NCI-H345 treated with DMSO at 0.1 percent for 48 hours (cell line): ENCODE data around the gene FTCD.
"Not testable (repeated sequence)": the region's sequence is repeated elsewhere in the genome, so short reads cannot be mapped to it uniquely, and the experiment has no call there.

Source experiments
- DNase-seq: peaks from one replicate; lab custom pipeline; 2025; ENCODE audit not compliant: unreplicated experiment; lab: John Stamatoyannopoulos, UW

FTCD gene

GRCh38 chr21:46154155-46154954 lies 1.0 kb downstream of the FTCD start:
- DNase-seq = no peak

GRCh38 chr21:46153247-46154154 lies 1.9 kb downstream of the FTCD start:
- DNase-seq = peak; percentile 15

- no peak for DNase-seq
Observed at GRCh38 chr21:46152927-46153246, 2.5 kb downstream of the FTCD start.

DNA sequence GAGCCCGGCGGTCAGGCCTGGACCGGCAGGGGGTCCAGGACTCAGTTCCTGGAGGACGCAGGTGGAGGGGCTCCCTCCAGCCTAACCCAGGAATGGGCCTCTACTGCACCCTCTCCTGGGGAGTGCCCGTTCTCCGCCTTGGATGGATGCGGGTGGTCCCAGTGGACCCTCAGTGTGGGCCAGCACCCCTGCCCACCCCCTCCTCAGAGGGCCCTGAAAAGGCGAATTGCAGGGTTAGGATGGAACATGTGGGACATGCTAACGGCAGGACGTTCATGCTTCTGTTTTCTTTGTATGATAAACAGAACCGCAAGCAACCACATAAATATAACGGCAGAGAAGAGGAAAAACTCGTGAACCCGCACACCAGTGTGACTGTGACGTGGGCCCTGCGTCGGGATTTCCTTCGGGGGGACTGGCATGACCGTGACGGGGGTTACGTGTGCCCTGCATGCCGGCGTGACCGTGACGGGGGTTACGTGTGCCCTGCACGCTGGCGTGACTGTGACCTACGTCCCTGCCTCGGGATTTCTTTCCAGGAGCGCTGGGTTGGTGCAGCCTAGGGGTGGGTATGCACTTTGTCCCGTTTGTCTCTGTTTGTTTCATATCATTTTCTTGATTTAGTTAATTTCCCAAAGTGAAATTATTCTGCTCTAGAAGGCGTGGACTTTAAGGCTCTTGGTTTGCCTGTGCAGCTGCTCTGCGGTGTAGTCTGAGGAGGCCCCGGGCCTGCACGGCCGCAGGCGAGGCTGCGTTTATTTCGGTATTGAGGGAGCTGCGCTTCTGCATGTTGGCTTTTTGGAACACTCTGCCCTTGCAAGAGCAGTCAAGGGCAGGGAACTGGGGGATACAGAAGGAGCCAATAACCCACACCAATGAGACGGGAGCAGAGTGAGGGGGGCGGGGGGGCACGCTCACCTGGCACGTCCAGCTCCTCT lies 3.1 kb downstream of the FTCD start:
- no peak for DNase-seq

- DNase-seq = no peak
Observed at GRCh38 chr21:46151261-46151988, 4.0 kb downstream of the FTCD start.

- DNase-seq = no peak
Observed at GRCh38 chr21:46150491-46151121, 4.8 kb downstream of the FTCD start.

DNA sequence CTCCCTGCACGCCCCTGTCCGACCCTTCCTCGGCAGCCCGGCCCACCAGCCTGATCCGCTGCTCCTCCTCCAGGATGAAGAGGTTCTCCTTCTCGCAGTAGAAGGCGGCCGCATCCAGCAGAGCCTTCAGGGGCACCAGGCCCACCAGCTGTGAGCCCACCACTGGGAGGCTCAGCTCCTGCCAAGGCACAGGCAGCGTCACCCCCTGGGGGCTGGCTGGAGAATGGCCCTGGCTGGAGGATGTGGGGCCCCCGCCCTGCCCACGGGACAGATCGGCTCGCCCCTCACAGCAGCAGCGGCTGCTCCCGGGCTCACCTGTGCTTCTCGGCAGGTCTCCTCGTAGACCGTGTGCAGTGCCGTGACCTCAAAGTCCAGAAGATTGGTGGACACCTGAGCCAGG lies 5.3 kb downstream of the FTCD start:
- no peak for DNase-seq

DNA sequence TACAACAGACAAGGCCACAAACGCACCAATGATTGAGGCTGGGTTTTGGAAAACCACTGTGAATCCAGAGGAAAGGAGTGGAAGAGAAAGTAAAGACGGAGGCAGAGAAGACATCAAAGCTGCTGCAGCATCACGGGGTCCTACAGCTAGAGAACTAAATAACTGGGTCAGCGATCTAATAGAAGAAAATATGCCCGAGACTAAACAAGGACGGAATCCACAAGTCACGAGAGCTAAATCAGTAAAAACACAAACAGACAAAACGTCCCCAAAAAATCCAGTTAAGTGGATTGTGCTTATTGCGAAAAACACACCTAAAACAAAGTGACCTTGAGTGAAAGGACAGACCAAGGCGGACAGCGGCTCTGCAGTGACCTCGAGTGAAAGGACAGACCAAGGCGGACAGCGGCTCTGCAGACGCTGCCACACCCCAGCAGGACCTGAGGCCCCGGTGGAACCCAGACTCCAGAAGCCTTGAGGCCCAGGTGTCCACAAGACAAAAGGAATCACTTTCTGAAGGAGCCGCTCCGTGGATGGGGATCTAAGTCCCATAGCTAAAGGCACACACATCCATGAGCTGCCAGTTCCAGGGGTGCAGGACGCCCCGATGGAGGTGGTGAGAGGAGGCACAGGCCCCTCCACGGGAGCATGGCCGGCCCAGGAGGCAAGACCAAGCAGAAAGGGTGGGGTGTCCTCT lies 6.0 kb downstream of the FTCD start:
- no peak for DNase-seq

GRCh38 chr21:46148106-46148505 lies 7.3 kb downstream of the FTCD start:
- DNase-seq = no peak

DNA sequence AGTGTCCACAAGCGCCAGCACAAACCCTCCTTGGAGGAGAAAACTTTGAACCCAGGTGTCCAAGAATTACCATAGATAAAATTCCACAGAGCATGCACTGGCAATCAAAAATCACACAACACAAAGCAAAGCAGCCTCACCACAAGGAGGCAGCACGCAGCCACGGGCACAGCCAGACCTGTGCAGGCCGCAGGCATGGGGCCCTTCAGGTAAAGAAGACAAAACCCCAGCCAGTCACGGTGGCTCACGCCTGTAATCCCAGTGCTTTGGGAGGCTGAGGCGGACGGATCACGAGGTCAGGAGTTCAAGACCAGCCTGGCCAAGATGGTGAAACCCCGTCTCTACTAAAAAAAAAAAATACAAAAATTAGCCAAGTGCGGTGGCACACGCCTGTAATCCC lies 8.0 kb downstream of the FTCD start:
- DNase-seq = not testable (repeated sequence)

DNA sequence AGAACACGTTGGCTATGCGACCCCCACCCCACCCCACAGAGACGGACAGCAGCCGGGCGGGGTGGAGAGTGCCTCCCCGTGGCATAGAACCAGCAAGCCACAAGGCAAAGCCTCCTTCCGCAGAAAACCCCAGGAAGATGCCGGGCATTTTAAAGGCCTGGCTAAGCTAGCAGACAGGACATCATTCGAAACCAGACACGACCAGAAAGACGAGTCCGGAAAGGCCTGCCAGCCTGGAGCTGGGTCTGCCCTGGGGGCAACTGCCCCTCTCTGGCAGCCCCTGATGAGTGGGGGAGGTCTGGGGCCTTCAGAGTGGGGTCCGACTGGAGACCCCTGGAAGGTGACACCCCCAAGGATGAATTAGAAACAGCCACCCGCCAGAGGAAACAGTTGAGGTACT lies 8.5 kb downstream of the FTCD start:
- no peak for DNase-seq

- no peak for DNase-seq
Observed at GRCh38 chr21:46145840-46146691, 9.3 kb downstream of the FTCD start.

DNA sequence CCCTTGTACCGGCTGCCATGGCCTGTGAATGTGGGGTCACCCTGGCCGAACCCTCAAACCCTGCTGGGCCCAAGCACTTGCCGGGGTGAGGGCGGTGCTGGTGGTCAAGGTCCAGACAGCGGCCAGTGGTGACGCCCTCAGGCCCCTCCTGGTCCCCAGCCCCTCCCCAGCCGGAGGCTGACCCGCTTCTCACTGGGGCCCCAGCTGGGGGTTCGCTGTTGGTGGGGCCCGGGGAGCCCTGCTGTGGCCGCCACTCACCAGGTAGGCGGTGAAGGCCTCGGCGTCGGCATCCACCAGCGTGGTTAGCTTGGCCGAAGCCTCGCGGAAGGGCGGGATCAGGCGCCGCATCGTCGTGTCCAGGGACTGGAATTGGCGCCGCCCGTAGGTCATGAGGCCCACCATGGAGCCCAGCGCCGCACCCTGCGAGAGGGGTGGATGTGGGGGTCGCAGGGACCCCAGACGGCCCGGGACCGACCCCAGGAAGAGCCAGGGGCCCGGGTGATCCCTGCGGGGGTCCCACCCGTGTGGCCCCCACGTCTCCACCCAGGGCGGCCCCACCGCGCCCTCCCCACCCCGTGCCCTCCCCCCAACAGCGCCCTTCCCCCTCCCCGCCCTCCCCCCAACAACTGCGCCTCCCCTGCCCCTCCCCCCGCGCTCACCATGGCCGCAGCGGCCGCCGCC lies 10.1 kb downstream of the FTCD start:
- DNase-seq = no peak

GRCh38 chr21:46144464-46145070 lies 10.8 kb downstream of the FTCD start:
- no peak for DNase-seq

DNA sequence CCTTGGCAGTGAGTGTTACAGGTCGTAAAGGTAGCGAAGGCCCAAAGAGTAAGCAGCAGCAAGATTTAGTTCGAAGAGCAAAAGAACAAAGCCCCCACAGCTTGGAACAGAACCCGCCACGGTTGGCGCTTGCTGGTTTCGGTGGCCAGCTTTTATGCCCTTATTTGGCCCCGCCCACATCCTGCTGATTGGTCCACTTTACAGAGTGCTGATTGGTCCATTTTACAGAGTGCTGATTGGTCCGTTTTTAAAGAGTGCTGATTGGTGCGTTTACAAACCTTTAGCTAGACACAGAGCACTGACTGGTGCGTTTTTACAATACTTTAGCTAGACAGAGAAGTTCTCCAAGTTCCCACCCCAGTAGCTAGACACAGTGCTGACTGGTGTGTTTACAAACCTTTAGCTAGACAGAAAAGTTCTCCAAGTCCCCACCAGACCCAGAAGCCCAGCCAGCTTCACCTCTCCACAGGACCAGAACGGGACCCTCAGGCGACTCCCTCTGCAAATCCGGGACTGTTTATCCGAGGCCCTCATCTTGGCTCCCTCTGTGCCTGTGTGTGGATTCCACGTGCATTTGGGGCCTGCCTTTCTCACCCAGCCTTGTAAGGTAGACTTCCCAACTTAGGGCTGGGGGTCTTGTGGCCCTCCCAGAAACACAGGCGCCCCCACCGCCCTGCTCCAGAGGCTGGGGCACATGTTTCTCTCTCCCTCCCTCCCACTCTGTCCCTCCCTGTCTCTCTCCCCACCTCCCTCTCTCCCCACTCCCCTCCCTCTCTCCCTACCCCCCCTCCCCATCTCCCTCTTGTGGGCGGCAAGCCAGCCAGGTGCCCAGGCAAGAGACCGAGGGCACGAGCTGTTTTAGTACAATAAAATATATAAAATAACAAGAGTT lies 12.6 kb downstream of the FTCD start:
- DNase-seq = no peak

DNA sequence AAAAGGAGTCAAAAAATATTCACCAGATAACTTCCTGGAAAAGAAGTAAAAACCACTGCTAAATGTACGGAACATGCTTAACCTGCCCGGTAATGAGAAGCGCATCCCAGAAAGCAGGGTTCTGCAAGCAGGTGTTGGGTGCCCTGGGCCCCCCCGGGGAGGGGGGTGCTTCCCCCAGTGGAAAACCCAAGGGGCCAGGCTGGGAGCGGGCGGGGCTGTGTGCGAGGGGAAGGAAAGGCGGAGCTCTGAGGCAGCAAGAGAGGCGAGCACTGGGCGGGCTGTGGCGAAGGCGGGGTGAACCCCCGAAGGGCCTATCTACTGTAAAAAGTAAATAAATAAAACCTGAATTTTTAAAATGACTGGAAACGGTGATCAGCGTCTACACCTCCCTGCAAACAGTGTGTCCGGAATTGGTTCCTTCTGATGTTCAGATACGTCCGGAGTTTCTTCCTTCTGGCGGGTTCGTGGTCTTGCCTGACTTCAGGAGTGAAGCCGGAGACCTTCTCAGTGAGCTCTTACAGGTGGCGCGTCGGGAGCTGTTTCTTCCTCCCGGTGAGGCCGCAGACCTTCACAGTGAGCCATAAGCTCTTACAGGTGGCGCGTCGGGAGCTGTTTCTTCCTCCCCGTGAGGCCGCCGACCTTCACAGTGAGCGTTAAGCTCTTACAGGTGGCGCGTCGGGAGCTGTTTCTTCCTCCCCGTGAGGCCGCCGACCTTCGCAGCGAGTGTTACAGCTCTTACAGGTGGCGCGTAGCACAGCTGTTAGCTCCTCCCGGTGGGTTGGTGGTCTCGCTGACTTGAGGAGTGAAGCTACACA lies 13.4 kb downstream of the FTCD start:
- DNase-seq = no peak
